SIG-M5 treated with dmso at 0.1 percent for 504 hours (cell line): ENCODE data around the gene LRCH1.
"Not testable (repeated sequence)": the region's sequence is repeated elsewhere in the genome, so short reads cannot be mapped to it uniquely, and the experiment has no call there.

ENCODE experiments used
- DNase-seq: peaks from one replicate; lab custom pipeline; 2025; ENCODE audit not compliant: unreplicated experiment; lab: John Stamatoyannopoulos, UW

LRCH1 gene

DNA sequence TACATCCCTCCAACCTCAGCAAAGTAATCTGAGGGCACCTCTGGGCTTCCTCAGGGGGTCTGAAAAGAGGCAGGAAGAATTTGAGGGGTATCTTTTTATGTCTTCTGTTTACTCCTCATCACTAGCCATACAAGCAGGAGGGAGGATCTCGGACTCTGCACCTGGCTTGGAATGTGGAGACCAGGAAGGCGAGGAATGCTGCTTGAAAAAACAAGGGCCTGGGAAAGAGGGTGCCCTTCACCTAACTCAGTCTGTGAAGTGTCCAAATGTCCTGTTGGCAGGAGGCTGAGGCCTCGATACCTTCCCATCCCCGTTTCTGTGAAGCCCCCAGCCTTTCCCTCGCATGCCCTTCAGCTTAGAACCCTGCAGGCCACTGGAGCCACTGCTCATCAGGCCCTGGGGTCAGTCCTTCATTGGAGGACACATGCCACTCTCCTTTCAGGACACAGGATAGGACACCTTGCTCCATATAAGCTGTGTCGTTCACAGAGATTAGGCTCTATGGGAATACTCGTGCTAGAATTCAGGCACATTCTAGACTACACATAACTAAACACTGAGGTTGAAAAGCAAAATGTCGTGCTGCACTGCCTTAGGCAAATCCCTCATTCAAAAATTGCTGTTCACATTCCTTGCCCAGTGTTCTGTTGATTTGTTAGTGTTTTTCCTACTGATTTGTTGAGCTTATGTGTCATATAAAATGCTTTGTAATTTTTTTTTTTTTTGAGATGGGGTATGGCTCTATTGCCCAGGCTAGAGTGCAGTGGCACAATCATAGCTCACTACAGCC is 194.3 kb downstream of the LRCH1 start:
- no peak for DNase-seq

DNA sequence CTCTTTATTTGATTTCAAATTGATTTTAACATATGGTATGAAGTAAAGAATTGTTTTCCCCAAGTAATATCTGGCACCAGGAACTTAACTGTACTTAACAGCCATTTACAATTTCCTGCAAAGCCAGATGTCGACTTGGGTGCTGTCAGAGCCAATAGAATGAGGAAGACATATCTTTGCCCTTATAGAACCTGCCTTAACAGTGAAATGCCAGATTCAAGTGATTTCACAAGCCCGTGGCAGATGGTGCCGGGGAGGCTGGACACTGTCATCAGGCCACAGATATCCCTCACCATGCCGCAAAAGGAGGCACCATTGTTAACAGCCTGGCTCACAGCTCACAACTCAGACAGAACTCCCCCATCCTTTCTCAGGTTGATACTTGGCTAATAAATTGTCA is 195.3 kb downstream of the LRCH1 start:
- DNase-seq, result no peak

DNA sequence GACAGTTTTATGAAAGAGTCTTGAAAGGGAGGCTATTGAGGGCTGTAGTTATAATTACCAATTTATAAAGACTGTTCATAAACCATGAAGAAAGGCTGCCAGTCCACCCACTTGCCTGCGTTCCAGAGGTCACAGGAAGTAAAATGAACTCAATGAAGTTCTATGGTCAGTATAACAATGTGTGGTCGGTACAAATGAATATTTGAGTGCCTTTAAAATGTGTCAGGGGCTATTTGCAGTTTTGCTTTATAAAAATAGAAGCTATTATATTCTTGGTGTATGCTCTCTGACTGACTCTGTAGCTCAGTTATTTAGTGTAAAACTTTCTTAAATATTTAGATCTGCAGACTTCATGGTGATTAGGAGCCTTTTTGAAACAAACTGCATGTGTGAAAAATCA is 197.0 kb downstream of the LRCH1 start:
- DNase-seq, result no peak

DNA sequence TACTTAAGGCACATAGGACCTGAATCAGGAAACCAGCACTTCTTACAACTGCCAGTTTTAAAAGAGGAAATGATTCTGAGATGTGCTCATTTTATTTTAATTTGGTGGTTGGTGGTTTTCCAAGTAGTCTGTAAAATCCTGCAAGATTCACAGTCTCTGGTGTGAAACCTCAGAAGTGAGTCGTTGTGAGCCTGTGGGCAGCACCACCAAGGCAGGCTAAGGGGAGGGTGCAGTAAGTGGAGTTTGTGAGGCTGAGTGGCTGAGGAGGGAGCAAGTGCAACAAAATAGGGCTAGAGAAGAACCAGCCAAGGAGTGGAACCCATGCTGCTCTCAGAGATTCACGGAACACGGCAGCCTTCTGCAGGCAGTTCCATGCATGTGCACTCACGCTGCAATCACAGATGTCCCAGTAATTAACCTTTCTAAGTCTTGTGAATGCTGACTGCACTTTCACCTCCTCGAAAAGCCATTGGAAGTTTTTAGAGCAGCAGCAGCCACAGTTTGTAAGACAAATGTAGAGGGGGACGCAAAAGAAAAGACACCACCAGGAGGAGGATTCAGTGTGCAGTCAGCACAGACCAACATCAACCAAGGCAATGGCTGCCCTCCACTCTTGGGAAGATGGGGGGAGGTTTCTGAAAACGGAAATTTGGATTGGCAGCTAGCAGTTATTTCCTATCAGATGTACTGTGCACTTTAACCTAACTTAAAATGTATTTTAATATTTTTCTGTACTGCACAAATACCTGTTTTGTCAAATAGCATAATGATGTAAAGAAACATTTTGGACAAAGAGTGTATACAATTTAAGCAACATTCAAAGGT is 199.1 kb downstream of the LRCH1 start:
- DNase-seq, result peak; percentile 95

DNA sequence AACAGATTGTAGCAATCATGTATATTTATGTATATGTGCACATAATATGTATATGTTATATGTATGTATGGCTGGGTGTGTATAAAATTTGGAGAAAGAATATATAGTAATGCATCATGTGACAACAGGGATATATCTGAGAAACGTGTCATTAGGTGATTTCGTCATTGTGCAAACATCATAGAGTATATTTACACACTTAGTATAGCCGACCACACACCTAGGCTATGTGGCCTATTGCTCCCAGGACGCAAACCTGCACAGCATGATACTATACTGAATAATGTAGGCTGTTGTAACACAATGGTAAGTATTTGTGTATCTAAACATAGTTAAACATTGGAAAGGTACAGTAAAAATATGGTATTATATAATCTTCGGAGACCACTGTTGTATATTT is 200.2 kb downstream of the LRCH1 start:
- no peak for DNase-seq

DNA sequence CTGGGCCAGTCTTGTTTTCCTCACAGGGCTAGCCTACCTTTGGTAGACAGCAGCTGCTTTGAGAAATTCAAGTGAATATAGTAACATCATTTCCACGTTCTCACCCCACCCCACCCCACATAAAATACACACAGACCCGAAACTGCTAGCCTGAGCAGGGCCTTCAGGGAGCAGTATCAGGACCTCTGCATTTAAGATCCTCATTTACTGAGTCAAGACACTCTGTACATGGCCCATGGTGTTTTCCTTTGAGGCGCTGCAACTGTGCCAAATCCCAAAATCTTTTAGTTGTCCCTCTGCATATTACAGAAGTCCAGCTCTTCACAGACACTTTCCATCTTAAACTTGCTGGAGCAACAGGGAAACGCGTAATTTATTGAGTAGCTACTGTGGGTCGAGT is 200.9 kb downstream of the LRCH1 start:
- no peak for DNase-seq

DNA sequence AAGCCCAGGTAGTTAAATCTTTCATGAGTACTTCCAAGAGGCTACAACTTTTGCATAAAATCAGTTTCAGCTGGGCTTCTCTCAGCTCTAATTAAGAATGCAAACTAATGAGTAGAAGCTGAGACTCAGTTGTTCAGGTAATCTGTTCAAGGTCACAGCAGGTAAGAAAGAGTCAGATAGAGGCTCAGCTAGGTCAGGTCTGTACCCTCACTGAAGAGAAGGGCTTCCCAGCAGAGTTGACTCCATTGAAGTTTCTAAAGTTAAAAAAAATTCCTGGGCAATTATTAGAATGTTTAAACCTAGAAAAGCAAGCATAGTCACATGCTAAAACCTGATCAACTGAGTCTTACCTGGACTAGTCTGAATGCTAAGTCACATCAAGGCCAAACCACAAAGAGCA is 201.8 kb downstream of the LRCH1 start:
- no peak for DNase-seq

DNA sequence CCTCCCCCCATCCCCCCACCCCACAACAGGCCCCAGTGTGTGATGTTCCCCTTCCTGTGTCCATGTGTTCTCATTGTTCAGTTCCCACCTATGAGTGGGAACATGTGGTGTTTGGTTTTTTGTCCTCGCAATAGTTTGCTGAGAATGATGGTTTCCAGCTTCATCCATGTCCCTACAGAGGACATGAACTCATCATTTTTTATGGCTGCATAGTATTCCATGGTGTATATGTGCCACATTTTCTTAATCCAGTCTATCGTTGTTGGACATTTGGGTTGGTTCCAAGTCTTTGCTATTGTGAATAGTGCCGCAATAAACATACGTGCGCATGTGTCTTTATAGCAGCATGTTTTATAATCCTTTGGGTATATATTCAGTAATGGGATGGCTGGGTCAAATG is 202.5 kb downstream of the LRCH1 start:
- not testable (repeated sequence) for DNase-seq

DNA sequence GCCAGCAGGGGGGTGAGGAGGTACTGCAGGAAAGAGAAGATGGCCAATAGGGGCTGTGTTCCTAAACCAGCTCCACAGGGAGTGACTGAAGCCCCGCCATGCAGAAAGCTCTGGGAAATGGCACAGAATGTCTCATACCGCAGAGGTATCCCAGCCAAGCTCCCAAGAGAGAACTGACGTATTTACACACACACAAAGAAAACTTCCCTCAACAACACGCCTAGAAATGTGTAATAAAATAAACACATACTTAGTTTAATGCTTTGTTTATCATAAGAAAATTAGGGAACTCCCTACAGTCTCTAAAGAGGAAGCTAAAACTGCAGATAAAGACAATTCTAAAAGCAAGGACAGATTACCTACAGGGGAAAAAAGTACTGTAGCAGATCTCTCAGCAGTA is 204.0 kb downstream of the LRCH1 start:
- DNase-seq, result no peak

DNA sequence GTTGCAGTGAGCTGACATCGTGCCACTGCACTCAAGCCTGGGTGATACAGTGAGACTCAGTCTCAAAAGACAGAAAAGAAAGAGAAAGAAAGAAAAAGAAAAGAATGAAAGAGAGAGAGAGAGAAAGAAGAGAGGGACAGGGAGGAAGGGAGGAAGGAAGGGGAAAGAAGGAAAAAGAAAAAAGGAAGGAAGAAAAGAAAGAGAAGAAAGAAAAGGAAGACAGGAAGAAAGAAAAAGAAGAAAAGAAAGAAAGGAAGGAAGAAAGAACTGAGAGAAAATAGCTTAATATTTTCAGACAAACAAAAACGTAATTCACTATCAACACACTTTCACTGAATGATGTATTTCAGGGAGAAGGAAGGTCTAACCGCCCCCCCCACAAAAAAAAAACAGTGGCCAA is 204.7 kb downstream of the LRCH1 start:
- no peak for DNase-seq

DNA sequence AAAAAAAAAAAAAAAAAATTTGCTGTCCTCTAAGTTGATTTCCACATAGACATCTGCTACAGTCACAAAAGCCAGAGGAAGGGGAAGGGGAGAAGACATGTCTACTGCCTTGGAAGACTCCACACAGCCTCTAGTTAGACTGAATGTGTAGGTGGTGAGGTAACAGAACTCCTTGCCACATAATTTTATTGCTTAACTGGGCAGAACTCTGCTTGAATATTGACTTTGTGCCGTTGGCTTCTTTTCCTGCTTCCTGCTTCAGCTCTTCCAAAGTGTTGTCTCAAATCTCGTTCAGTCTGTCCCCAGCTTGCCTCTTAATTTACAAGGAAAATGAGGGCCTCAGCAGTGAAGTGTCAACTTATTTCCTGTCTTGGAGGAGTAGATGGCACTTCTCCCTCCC is 206.9 kb downstream of the LRCH1 start:
- peak; percentile 95 for DNase-seq

DNA sequence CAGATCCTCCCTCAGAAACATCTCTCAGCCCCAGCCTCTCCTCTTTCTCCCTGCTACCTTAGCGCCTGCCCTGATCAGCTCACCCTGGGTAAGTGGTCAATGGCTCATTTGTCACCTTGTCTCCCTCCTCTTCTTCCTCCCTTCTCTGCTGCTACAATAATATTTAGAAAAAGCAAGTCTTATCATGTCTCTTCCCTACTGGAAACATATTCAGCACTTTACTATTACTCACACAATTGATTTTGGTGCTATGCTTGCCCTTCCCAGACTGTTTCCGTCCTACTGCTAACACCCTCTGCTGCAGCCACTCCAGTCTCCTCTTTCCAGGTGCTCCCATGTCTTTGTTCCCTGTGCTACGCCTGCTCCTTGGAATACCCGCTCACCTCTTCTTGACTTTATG is 208.2 kb downstream of the LRCH1 start:
- no peak for DNase-seq

DNA sequence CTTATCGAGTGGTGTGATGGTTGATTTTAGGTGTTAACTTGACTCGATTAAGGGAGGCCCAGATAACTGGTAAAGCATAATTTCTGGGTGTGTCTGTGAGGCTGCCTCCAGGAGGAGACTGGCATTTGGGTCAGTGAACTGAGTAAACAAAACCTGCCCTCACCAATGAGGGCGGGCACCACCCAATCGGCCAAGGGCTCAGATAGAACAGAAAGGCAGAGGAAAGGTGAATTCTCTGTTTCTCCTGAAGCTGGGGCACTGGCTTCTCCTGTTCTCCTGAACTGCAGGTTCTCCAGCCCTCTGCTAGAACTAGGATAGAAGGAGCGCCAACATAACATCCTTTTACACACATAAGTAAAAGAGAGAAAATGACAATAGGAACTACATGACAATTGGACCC is 208.9 kb downstream of the LRCH1 start:
- no peak for DNase-seq

DNA sequence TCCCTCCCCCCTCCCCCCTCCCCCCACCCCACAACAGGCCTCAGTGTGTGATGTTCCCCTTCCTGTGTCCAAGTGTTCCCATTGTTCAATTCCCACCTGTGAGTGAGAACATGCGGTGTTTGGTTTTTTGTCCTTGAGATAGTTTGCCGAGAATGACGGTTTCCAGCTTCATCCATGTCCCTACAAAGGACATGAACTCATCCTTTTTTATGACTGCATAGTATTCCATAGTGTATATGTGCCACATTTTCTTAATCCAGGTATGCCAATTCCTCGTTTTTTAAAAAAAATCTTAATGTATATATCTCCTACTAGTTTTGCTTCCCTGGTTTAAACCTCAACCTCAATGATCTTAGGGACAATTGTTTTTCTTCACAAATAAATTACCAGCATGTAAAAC is 217.0 kb downstream of the LRCH1 start:
- not testable (repeated sequence) for DNase-seq

DNA sequence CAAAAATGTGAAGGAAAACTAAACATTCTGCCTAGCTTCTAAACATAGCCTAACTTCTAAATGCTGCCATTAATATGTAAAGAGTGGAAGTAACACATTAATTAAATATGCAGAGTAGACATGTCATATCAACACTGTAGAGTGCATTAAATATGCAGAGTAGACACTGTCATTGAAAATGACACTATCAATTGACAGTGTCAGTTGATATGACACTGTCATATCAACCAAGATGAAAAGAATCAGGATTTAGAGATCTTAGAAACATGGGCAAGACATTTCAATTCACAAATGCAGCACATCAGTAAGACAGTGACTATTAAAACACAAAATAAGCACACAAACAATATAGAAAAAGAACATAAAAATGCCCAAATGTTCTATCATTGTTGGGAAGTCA is 218.7 kb downstream of the LRCH1 start:
- DNase-seq, result no peak

DNA sequence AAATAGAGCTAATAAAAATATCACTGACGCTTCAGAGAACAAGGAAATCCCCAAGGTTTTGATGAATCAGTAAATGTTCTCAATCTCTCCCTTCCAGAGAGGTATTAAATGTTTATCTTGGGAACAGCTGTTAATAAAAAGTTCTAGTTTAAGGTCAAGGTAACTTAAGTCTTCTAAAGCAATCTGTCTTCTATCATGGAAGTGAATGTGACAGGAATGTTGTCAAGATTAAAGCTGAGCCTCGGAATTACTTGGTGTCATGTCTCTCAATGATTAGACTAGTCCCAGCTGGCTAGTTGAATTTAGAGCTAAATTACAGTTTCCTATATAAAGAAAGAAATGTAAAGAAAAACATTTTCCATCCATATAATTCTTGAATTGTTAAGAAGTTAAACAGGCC is 220.6 kb downstream of the LRCH1 start:
- DNase-seq, result no peak

DNA sequence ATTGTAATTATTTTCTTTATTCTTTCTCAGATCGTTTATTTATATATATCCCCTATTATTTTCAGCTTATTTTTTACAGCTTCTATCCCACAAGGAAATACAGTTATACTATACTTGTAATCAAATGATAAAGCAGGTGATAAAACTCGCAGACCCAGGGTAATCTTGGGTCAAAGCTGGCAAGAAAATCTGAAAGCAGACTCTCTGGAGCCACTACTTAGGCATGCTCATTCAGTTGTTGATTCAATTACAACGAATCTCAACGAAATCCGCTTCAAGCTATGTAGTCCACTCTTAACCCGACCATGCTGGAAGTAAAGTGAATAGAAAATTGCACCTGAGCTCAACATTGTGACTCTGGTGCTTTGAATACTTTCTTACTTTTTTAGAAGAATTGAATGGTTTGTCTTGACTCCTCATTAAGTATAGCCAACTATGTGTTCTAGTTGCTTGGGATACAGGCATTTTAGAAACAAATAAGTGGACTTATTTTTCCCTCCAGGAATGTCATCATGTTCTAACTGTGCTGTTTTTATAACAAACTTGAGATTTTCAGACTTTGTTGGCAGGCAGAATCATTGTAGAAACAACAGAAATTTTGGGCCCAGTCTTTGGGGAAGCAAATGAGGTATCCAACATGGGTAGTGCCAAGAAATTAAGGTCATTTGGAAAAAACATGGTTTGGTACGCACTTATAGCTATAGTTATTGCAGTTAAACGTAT is 222.6 kb downstream of the LRCH1 start:
- no peak for DNase-seq

DNA sequence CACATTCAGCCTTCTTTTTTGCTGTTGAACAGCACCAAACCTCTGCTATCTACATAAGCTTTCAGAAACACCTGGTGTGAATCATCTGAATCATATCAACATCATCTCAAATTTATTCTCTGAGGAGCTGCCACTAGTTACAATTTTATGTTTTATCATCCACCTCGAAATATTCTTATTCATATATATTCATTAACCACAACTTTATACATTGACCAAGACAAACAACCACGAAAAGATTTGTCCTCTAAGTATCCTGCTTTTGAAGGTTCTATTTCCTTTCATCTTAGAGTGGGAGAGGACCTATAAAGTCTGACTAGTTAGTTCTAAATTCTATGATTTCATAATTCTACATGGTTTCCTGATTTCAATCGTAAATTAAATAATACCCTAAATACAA is 225.1 kb downstream of the LRCH1 start:
- DNase-seq, result no peak

DNA sequence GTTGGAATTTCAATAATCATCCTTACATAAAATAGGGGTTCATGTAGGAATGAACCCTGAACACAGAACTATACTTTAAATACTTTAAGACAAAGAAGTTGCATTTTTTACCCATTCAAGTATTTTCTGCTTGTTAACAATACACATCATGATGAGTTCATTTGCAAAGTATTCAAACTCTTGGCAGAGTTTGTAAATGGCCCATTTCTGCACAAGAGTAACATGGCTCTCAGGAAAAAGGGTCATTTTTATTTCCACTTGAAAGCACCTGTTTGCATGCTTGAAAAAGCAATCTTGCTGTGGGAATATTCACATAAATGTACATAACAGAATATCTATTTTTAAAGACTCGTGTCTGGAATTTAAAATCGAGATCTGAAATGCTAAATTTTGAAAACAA is 225.9 kb downstream of the LRCH1 start:
- no peak for DNase-seq

DNA sequence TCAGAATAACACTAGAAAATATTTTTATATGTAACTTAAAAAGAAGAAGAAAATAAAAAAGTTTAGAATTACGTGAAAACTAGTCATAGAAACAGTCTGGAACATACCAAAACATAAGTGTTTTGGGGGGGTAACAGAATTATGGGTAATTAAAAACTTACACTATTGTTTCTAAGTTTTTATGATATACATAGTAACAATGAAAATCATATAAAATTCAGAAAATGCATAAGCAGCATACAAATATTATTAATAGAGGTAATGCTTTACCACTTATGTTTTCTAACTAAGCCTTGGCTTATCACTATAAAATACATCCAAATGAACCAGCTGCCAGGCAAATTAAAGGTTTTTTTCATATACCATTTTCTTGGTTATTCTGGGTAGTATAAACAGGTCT is 229.1 kb downstream of the LRCH1 start:
- no peak for DNase-seq

DNA sequence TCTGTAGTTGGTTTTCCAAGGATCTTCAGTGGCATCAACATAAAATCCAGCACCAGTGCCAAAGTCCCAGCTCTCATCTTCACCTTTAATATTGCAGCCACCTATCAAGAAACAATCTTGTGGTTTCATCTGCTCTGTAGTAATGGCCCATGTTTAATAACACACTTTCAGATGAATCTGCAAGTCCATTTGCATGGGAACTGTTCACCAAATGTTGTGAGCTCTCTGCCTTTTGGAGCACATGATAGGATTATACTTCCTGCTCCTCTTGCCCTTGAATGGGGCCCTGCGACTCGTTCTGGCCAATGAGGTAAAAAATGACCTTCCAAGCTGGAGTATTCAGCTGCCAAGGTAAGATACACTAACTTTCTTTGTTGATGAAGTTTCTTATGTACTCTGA is 229.7 kb downstream of the LRCH1 start:
- no peak for DNase-seq

DNA sequence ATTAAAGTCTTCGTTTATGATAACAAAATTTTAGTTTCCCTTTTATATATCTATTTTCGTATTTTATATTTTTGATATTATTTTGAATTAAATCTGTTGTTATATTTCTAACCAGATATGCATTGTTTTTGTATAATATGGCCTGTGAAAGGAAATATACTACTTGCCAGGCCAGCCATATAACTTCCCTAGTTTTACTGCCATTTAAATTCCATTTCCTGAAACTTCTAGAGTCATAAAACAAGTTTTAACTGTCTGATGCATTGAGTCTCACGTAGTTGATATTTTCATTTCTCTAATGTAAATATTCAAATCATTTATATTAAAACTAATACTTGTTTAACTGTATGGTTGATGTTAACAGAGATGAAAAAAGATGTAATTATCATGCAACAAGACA is 230.5 kb downstream of the LRCH1 start:
- DNase-seq, result no peak
